NT2/D1 (cell line): ENCODE data around the gene TENM3.

ENCODE experiments used
- SUZ12 ChIP-seq: IDR thresholded peaks from 2 replicates; pipeline ENCODE4 v1.6.1; 2011; ENCODE audit not compliant: insufficient read length, insufficient read depth; ENCODE audit errors: extremely low read depth
- ZNF274 ChIP-seq: IDR thresholded peaks from 2 replicates; pipeline ENCODE4 v1.6.1; 2011; ENCODE audit warnings: mild to moderate bottlenecking, low read depth, low read length

GRCh38 chr4:182653596-182653995, 410.4 kb downstream of the TENM3 start:
- TF ChIP-seq SUZ12 (no peak), ZNF274 (no peak)
